GM20000 (cell line): Measurements from ENCODE around the gene NCAPG2.

ENCODE experiments used
- DNase-seq: peaks from one replicate; pipeline ENCODE4 v3.0.0; 2012; ENCODE audit warnings: low spot score
- TF ChIP-seq, protein P1 (sequence below): IDR thresholded peaks from 2 replicates; pipeline ENCODE4 v1.5.1; 2012; ENCODE audit warnings: mild to moderate bottlenecking, control low read depth; ENCODE audit errors: extremely low read depth, missing control alignments

The NCAPG2 gene

DNA sequence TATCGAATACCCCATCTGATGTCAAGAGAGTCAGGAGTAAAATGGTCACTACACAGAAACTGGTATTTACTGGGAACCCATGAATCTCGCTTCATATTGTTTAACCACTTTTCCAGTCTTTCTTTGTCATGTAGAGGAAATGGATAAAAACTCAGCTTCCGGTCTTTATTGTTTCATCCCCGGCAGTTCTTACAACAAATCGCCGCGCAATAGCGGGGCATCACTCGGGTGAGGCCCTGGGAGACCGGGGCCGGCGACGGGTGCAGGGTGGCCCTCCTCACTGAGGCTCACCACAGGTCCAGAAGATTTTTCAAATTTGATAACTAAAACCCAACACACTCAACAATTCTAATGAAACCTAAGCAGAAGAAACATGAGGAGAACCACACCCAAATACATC, 81.4 kb downstream of the NCAPG2 start:
- TF ChIP-seq, protein P1, sequence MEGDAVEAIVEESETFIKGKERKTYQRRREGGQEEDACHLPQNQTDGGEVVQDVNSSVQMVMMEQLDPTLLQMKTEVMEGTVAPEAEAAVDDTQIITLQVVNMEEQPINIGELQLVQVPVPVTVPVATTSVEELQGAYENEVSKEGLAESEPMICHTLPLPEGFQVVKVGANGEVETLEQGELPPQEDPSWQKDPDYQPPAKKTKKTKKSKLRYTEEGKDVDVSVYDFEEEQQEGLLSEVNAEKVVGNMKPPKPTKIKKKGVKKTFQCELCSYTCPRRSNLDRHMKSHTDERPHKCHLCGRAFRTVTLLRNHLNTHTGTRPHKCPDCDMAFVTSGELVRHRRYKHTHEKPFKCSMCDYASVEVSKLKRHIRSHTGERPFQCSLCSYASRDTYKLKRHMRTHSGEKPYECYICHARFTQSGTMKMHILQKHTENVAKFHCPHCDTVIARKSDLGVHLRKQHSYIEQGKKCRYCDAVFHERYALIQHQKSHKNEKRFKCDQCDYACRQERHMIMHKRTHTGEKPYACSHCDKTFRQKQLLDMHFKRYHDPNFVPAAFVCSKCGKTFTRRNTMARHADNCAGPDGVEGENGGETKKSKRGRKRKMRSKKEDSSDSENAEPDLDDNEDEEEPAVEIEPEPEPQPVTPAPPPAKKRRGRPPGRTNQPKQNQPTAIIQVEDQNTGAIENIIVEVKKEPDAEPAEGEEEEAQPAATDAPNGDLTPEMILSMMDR = no peak
- no peak for DNase-seq

DNA sequence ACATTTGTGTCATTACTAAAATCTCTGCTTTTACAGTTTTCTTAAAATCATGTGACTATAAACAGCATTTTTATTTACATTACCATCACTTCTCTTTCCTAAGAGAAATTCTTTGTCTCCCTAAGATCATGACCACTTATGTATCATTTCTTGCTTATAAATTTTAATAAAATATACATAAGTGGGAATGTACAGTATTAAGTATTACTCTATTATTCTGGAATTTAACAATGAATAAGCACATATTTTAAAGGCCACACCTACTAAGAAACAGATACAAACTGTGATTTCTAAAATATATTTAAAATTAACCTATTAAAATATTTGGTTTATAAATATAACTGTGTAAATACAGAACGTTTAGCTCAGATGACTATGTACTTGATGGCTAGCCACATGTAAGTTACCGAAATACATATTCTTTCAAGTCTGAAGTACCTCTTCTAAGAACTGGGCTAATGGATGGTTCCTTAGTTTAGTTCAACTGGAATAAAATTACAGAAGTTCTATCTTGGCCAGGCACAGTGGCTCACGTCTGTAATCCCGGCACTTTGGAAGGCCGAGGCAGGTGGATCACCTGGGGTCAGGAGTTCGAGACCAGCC, 83.7 kb downstream of the NCAPG2 start:
- no peak for DNase-seq
- TF ChIP-seq, protein P1 = no peak

DNA sequence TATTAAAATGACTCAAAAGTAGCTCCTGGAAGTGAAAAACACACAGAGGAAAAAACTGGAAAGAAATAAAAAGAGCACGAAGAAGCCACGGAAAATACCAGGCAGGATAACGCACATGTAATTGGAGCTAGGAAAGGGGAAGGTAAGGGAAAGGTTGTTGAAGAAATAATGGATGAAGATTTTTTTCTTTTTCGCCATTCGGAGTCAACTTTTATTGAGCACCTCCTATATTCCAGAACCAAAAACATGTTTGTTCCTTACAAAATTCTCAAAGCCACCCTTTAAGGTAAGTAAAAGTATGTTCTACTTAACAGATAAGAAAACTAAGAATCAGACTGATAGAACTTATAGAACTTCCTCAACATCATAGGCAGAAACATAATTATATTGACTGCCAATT, 84.2 kb downstream of the NCAPG2 start:
- DNase-seq = no peak
- TF ChIP-seq, protein P1 = no peak

DNA sequence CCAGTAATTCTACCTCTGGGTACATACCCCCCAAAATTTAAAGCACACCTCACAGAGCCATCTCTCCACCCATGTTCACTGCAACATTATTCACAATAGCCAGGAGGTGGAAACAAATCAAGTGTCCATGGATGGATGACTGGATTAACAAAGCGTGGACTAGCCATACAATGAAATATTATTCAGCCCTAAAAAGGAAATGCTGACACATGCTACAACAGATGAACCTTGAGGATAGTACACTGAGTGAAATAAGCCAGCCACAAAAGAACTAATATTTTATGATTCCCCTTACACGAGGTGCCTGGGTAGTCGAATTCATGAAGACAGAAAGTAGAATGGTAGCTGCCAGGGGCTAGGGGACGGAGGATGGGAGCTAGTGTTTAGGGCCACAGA, 85.9 kb downstream of the NCAPG2 start:
- TF ChIP-seq, protein P1 = no peak
- DNase-seq = no peak

DNA sequence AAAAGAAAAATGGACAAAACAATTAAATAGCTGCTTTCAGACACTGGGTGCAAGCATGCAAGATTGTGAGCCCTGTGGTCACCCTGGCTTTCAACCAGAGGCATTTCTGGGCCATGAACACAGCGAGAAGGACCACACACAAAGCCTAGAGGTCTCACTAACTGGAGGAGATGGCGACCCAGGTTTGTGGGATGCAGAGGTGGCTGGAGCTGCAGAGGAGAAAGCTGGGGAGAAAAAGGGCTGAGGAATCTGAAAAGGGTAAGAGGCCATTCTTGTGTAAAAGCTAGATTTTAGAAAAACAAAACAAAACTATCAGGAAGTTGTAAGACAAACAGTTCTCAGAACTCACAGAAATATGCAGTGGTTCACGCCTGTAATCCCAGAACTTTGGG, 86.9 kb downstream of the NCAPG2 start:
- TF ChIP-seq, protein P1 = no peak
- no peak for DNase-seq

DNA sequence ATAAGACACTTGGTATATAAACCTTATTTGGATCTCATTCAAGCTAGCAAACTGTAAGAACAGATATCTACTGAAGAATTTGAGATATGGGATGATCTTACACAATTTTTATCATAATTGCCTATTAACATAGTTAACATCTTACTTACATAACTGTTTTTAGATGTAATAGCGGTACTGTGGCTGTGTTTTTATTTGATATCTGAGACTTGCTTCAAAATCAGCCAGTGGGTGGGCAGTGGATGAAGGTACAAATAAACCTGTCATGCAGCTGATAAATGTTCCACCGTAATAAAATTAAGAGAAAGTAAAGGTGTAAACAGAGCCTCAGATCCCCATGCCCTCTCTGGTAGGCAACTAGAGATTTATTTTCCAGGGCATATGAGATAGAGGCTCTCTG, 88.6 kb downstream of the NCAPG2 start:
- no peak for DNase-seq
- TF ChIP-seq, protein P1 = no peak

DNA sequence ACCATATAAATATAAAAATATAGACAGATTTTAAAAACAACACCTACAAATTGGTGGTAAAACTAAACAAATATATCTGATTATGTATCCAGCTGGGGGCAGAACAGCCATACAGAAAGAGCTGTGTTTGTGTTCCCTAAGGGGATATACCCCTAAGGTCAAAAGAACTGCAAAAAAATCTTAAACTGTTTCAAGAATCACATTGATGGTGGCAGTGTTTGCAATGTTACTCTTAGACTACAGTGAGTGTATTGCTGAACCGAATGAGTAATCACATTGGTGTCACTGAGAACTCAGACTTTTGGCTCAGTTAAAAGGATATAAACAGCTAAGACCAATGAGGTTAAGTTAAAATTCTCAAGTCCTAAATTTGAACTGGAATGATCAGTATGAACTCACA, 89.9 kb downstream of the NCAPG2 start:
- TF ChIP-seq, protein P1 = no peak
- no peak for DNase-seq
